ENCODE measurements around the gene EIF1.
A peak's percentile ranks its signal among the peaks of the same experiment; 100 is the strongest.

The EIF1 gene

DNA sequence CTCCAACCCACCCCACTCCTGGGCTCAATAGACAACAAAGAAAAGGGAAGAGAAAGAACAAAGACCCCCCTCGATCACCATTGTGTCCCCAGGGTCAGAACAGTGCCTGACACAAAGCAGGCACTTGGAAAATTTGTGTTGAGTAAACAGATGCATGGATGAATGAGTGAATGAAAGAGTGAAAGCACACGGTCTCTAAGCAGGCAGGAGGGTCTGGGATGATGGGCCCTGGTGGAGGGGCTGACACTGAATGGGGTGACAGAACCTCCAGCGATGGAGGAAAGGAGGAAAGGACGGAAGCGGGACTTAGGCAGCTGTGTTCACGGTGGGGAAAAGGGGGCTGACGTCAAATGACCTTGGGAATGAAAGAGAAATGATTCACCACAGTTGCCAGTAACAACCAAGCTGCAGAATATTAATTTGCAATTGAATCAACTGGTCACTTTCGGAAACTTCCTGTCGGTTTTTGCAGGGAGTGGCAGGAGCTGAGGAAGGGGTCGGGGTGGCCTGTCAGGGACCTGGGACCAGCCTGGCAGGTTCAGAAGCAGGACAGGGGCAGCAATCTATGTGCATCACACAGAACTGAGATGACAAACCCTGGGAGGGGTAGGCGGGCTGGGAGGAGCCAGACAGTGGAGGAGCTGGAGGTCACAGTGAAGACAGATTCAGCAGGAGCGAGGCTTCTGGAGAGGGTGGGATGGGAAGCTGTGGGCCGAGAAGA lies 16.7 kb downstream of the EIF1 start:
- no peak for DNase-seq

DNA sequence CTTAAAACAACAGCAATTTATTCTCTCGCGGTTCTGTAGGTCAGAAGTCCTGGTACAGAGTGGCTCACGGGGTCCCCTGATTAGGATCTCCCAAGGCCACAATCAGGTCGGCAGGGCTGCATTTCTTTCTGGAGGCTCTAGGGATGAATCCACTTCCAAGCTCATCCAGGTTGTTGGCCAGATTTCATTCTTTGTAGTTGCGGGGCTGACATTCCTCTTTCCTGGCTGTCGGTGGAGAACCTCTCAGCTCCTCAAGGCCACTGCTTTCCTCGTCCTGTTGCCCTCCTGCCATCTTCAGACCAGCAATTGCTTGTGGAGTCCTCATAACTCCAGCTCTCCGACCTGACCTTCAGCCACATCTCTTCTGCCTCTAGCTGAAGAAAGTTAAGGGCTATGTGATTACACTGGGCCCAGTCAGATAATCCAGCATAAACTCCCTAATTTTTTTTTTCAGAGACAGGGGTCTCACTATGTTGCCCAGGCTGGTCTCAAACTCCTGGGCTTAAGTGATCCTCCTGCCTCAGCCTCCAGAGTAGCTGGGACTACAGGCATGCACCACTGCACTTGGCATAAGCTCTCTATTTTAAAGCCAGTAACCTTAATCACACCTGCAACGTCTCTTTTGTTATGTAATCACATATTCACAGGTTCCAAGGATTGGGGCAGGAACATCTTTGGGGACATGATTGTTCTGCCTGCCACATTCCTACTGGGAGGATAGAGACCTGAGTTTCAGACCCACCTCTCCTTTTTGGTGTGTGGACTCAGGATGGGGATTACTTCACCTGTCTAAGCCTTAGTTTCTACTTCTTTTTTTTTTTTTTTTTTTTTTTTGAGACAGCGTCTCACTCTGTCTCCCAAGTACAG lies 19.4 kb downstream of the EIF1 start:
- DNase-seq: no peak

DNA sequence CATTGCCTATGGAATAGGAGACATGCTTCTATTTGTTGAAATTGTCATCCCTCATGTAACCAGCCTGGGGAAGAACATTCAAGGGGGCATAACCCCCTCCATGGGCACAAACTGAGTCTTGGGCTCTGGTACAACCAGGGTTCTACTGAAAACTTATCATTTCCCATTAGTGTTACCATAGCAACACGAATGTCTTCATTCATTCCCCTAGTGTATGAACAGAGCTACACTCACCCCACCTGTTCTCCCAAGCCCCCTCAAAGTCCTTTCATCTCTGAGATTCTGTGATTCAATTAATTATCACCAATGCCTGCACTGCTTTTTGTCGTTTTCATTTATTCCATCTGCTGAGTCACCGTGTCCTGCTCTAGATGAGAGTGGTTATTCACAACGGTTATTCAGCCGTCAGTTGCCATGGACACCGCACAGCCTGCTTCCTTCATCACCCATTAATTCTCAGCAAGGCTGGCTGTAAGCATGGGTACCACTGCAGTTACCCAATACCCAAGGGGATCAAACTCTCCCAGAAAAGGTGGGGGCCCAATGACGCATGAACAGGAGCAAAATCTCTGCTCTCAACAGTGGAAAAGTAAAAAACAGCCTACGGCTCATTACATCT lies 21.9 kb downstream of the EIF1 start:
- DNase-seq: peak in 1 of 2 experiments; percentile 58

DNA sequence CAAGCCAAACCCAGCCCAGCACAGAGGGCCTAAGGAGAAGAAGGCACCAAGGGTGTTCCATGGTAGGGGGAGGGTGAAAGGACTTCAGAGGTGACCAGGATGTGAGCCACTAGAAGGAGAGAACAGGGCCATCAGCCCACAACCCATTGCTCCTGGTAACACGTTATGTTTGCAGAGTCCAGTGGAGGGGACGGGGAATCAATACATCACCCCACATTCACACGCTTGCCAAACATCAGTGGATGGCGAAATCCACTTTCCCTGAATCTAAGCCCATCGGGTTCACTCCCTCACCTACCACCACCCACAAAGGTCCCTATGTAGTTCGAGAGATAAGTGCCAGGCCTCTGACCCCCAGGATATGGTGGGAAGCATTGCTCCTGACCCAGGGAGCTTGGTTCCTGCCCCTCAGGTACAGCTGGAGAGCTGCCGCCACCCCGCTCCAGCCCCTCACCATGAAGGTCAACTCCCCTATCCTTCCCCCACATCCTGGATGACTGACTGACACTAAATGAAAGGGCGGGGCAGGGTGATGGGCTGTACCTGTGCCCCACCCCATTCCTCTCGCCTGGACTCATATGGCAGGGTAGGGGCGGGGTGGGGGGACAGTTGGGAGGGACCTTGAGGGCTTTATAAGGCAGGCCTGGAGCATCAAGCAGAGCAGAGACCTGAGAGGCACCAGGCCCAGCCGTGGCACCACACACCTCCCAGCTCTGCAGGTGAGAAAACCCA lies 23.1 kb downstream of the EIF1 start, which contains the start of gene GAST:
TSS of gene GAST (plus strand) at position 663 of the 732 bp plus-strand sequence. CDS start 3,106 bp downstream, outside the sequence.
- DNase-seq: no peak

DNA sequence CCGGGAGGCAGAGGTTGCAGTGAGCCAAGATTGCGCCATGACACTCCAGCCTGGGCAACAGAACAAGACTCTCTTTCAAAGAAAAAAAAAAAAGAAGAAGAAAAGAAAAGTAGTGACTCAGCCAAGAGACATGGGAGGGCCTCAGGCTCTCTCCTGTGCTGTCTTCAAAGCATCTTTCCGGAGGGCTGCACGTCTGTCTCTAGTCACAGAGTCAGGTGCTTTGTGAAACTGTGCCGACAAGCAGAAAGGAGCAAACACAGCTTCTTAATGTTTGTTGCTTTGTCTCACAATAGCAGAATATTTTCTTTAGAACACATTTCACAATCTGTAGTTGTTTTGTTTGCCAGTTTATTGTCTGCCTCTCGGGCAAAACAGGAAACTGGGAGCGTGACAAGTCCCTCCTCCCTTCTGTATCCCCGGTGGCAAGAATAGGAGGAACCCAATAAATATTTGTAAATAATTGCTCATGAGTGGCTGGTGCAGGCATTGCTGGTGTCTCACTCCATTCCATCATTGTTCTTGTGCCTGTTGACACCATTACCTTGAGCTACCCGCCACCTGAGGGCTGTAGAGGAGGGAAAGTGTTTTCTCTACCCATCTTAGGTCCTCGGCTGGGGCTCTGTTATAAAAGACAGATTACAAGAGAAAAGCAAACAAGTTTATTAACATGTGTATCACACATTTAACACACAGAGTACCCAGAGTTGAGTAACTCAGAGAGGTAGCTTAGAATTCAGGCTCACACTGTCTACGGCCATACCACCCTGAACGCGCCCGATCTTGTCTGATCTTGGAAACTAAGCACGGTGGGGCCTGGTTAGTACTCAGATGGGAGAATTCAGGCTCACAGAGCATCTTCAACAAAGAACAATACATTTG lies 29.0 kb downstream of the EIF1 start:
- peak in 1 of 2 experiments; percentile 30 for DNase-seq

DNA sequence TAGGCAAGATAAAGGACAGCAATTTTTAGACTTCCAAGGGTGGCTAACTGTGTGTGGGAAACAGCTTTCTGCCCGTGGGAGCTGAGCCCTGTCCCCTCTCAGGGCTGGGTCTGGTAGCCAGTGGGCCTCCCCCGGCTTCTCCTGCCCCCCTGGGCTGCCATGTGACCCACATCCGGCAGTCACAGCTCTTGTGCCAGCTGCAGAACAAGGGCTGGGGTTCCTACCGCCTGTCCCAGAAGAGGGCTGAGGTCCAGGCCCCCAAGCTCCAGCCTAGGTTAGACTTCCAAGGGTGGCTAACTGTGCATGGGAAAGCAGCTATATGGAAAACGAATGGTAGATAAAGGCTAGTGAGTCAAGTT lies 29.6 kb downstream of the EIF1 start:
- DNase-seq: no peak

DNA sequence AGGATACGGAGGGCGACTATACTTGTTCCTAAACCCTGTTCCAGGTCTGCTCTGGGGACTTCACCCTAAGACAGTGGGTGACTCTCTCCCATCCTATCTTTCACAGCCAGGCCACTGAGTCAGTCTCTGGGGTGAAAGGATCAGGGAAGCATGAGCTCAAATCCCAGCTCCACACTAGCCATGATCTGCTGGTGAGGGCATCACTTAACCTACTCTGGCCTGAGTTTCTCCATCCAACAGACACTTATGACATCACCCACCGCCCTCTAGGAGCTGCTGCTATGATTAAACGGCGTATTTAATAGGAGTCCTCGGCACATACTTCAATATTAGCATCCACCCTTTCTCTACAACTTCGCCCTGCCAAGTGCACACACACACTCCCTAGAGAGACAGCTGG lies 33.5 kb downstream of the EIF1 start:
- DNase-seq: no peak

DNA sequence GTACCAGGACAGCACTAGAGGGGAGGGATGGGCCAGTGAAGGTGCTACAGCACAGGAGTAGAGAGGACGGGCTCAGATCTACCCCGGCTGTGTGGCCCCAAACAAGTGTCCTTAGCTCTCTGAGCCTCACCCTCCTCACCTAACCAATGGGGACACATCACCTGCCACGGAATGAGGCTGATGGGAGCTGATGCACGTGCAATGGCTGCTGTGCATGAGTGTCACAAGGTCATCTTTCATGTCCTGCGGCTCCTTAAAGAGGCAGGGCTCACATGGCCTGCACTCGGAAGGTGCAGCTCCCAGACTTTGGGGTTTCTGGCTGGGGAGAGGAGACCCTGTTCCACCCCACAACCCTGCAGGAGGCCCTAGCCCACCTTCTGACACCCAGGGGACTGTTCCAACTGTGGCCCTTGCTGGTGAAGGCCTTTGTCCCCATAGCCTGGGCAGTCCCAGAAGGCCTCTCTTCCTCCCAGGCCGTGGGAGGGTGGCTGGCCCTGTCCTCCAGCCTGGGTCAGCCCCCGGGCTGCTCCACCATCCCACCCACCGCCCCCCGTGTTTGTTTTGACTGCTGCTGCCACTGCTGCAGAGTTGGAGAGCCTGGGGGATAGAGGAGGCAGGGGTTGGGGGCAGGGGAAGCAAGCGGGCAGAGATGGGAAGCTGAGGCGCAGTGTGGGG lies 35.3 kb downstream of the EIF1 start:
- DNase-seq: no peak

DNA sequence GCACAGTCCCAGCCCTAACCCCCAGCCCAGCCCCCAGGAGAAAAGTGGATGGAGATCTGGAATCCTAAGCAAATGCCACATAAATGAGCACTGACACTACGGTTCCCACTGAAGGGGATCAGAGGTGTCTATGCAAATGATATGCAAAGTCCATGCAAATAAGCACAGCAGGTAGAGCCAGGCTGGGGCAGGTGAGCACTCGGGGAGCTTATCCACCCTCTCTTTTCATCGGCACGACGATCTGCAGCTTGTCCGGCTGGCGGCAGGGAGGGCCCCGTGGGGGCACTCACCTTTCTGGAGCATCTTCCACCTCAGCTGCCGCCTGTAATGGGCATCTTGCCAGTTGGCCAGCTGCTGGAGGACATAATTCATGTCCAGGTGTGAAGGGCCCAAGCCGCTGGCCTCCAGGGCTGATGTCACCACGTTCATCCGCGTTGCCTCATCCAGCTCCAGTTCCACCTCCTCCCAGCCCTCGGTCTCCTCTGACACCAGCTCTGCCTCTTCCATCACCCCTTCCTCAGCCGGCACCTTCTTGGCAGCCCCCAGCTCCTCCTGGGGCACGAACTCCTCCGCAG lies 35.9 kb downstream of the EIF1 start:
- DNase-seq: no peak

DNA sequence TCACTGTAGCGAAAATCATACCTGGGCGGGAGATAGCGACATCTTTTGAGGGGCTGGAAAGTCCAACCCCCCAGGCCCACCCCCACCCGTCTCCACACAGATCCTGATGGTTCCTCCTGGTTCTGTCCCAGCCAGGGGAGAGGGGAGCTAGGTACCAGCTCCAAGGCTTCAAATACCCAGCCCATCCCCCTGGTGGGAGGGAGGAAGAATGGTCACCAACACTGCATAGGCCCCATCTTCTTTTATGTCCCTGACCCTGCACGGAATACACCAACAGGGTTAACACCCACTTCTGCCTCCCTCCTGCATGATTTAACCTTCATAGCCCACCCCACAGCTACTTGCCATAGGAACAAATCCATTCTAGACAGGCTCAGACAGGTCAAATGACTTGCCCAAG lies 36.4 kb downstream of the EIF1 start:
- no peak for DNase-seq

DNA sequence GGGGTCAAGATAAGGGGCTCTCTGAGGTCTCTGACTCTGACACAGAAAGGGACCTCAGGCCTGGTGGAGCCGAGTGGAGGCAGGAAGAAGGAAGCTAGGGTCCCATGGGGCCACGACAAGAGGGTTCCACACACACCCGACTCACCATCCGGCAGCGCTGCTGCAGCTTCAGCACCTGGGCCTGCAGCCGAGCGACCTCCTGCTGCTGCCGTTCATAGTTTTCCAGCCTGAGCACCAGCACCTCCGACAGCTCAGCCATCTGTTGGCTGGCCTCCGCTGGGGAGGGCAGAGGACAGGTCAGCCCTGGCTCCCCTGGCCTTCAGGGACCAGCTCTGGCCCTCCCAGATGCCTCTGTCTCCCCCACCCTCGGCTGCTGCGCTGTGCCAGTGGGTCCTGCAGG lies 39.4 kb downstream of the EIF1 start:
- no peak for DNase-seq

DNA sequence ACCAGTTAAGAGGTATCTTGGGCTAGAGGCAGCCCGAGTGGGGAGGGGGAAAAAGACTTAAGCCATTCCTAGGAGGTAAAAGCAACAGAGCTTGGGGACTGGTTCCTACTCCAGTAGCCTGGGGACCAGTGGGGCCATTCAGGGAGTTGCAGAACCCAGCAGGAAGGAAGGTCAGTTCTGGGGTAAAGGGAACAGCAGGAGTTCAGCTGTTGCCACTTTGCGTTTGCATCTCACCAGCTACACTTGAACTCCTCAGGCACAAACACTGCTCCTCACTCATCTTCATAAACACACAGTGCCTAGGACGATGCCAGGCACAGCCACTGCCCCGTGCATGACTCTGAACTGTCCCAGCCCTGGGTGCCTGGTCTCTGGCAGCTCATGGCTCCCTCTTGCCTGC lies 41.8 kb downstream of the EIF1 start:
- no peak for DNase-seq

DNA sequence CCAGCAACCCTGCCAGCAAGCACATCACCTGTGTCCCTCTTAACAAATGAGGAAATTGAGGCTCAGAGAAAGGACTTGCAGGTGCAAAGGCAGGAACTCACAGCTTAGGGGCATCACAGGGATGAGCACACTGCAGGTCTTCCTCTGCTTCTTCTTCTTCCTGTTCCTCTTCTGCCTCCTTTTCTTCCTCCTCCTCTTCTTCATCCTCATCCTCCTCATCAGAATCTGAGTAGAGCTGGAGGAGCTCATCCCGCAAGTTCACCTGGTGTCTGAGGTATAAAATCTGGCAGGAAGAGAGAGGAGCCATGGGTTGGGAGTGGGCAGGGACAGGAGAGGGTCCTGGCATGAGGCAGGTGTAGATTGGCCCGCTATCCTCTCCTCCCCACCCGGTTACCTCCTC lies 43.2 kb downstream of the EIF1 start:
- no peak for DNase-seq

DNA sequence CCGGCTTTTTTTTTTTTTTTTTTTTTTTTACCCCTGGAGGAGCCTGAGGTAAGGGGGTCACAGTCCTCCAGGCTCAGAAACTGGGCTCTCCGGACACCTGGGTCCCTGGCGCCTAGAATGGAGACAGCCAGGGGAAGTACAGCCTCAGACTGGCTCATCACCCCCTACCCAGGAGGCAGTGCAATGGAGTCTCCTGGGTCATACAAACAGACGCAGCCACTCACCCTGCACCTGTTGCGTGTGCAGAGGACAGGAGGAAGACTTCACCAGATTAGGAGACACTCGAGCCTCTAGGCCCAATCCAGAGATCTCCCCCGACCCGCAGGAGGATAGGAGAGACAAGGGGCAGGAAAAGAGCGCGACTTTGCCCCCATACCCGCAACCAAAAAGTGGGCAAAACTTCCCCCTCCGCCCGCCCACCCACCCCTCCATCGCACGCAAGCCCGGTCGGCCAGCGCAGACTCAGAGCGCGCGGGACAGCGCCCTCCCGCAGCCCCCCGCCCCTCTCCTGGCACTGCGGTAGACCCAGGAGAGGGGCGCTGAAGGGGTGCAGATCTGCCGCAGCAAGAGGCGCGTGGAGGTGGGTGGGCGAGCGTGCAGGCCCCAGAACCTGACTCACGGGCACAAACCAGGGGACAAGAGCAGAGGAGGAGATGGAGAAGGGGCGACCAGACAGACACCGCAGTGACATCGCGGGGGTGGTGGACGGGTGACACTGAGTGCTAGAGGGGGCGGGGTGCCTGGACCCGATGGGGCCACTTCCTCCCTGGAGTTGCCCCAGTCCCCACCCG lies 44.9 kb downstream of the EIF1 start:
- peak in 1 of 2 experiments; percentile 5 for DNase-seq

DNA sequence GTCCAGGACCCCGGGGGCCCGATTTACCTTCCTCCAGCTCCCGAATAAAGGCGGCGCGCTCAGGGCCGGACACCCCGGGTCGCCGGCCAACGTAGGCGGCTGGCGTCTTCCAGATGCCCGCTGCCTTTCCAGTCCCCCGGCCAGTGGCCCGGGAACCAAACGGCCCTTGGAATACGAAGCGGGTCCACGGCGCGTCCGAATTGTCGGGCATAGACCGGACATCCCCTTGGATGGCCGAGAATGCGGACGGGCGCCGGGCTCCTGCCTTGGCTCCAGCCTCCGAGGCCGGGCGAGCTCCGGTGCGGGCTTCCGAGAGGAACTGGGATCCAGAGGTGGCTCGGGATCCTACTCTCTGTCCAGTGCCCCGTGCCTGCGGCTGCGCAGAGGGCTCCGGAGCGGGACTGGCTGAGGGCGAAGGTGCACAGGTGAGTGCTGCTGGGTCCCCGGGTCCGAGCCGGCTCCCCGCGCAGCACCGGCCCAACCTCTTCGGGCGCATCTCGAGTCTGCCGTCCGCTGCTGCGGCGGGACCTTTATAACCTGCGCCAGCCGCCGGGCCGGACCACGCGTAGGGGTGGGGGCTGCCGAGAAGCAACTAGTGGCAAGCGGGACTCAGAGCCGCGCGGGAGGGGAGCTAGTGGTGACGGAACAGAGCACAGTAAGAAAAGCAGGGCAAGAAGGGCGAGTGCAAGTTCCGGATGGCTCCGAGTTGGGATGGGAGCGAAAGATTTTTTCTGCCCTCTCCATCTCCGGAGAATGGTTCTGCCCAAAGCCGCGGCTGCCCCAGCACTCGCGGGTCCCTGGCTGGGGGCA lies 45.7 kb downstream of the EIF1 start, which contains the start of gene HAP1:
TSS of gene HAP1 (minus strand) at position 505 of the 810 bp plus-strand sequence. CDS start at position 496, 9 bp downstream.
- peak in 1 of 2 experiments; percentile 15 for DNase-seq

DNA sequence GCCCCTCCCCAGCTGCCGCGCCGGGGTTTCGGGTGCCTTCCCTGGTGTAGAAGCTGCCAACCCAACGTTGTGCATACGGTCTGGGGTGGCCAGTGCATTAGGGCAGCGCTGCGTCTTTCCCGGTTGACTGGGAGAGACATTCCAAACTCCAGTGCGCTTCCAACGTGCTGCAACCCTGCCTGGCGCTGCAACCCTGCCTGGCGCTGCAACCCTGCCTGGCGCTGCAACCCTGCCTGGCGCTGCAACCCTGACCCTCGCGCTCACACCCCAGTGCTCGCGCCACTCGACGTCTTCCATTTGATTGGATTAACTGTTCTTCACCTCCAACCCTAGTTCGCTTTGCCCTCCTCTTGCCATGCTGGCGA lies 46.2 kb downstream of the EIF1 start:
- DNase-seq: no peak

DNA sequence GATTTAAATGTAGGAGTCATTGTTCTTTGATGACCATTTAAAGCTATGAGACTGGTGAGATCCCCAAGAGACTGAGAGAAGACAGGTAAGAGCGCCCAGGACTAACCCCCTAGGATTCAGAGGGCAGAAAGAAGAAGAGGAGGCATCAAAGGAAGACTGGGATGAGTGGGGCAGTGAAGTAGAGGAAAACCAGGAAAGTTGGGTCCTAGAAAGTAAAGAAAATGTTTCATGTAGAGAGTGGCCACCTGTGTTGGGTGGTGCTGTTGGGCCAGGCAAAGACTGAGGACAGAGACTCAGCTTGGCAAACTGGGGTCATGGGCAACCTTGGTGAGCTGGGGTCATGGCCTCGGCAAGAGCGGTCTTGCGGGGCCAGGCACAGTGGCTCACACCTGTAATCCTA lies 47.1 kb downstream of the EIF1 start:
- no peak for DNase-seq

DNA sequence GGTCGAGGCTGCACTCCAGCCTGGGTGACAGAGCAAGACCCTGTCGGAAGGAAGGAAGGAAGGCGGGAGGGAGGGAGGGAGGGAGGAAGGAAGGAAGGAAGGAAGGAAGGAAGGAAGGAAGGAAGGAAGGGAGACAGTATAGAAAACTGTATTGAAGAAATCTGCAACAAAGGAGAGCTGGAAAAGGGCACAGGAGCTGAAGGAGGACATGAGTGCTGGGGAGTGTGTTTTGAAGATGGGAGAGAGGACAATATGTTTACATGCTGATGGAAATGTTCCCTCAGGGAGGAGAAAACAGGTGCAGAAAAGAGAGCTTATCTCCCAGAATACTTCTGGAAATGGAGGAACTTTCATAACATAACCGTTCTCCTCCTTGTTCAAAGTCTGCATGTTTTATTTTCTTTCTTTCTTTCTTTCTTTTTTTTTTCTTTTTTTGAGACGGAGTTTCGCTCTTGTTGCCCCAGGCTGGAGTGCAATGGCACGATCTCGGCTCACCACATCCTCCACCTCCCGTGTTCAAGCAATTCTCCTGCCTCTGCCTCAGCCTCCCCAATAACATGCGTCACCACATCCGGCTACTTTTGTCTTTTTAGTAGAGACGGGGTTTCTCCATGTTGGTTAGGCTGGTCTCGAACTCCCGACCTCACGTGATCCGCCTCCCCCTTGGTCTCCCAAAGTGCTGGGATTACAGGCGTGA lies 48.4 kb downstream of the EIF1 start:
- DNase-seq: no peak

DNA sequence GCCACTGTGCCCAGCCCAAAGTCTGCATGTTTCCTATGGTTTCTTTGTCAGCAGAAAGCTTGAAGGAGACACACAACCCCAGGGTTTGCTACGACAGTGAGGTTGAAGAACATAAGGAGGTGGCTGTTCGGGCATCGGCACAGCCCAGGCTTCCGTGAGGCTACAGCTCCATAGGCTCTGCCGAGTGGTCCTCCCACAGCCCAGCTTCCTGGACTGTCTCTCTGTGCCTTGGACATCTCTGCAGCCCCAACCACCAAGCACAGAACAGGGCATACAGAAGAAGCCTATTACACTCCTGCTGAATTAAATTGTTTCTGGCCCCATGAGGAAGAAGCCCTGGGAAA lies 49.0 kb downstream of the EIF1 start:
- DNase-seq: no peak

Data from stimulated activated CD4-positive, alpha-beta T cell treated with anti-CD3 and anti-CD28 coated beads, Interleukin-4, amount 100 ng/mL, for 4 hours (primary cell).